C4-2B (cell line): ENCODE results near the gene SYT9.

Source experiments
- CTCF ChIP-seq: fragments of 450-650 bp; conservative IDR thresholded peaks from 2 replicates; pipeline ENCODE4 v1.5.1; 2017; ENCODE audit warnings: mild to moderate bottlenecking
- ZFX ChIP-seq: fragments of 450-650 bp; IDR thresholded peaks from 2 replicates; pipeline ENCODE4 v1.6.1; 2017

GRCh38 chr11:7262672-7263071, 11.0 kb downstream of the SYT9 start:
- TF ChIP-seq CTCF (no peak), ZFX (no peak)
